Measurements from ENCODE around the gene JTB. TPM values are rescaled to one million over a fixed set of nuclear protein-coding genes. Genes with fewer than 3 reads are reported as not detected.

Gene JTB
- total and polyA plus RNA-seq, 2 of the 4 experiments (the other 2 are of a cell fraction), result 123 to 138 TPM

DNA sequence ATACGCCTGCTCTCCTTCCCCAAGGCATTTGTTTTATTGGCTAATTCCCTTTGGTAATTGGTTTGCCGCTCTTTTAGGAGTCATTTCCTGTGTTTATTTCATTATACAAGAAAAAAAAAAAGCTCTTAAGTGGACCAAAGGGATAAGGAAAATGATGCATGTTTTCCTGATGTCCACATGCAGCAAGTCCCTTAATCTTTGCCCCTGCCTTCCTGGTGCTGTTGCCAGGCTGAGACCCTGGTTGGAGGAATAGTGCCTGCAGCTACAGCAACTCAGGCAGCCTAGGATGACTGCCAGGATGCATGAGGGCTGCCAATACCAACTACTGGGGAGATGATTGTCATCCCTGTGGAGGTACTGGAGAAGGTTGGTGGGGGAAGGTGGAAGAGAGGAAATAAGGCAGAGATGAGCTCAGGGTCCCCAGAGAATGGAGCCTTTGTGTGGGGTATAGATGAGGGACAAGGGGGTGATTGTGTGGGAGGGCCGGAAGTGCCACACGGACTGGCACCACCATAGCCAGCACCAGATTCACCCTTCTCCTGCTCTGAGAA lies 48.6 kb downstream of the JTB start:
- BruUV-seq (replicated peaks), result no TSS peak
- Histone ChIP-seq H3K9me3 (ENCODE audit: control insufficient read depth, insufficient read depth, low read length) (no peaks in the 10 kb centered on the region), H3K9me1 (ENCODE audit: insufficient read depth, low read length) (peaks cover 6% of the 10 kb centered on the region), H2BK15ac (ENCODE audit: low read depth, low read length) (peak overlapping the region; percentile 60; the same call in 1 of the 3 replicates), H4K8ac (ENCODE audit: low read depth in 2 of 2, low read length in 2 of 2) (peak overlapping the region; percentile 57 to 60; a peak in 2 of 4 replicates), H3K79me1 (ENCODE audit: low read depth in 1 of 2, low read length in 2 of 2) (peaks cover 0 to 11% of the 10 kb centered on the region in 2 experiments; a peak in 2 of 4 replicates), H2BK5ac (ENCODE audit: low read depth, low read length, poor library complexity, severe bottlenecking) (no peak overlapping the region), H4K91ac (ENCODE audit: insufficient read depth, low read depth, low read length) (no peak overlapping the region), H3K23ac (ENCODE audit: low read depth, low read length) (peak overlapping the region; percentile 85), H3K4me1 (ENCODE audit: control insufficient read depth, insufficient read depth, low read length) (peaks cover 9% of the 10 kb centered on the region), H2AK9ac (replicated peaks; ENCODE audit: low read depth, low read length, poor library complexity) (peak overlapping the region; percentile 45), H4K5ac (ENCODE audit: low read depth, low read length) (no peak overlapping the region), H3K4me3 (ENCODE audit: insufficient read depth, low read depth, low read length) (no peak overlapping the region), H3K27me3 (ENCODE audit: control insufficient read depth, insufficient read depth, low read length) (no peaks in the 10 kb centered on the region), H3K4me2 (ENCODE audit: low read depth, low read length) (no peak overlapping the region), H4K20me1 (ENCODE audit: insufficient read depth, low read length) (peaks cover 6% of the 10 kb centered on the region; the same call in 1 of the 2 replicates), H2BK20ac (ENCODE audit: low read depth, low read length) (no peak overlapping the region), H2AFZ (replicated peaks; ENCODE audit: low read length, poor library complexity) (peak overlapping the region; percentile 75), H3K27ac (ENCODE audit: insufficient read depth, low read length) (peak overlapping the region; percentile 14; the same call in 1 of the 2 replicates), H3K56ac (ENCODE audit: extremely low read depth, insufficient read depth, low read length) (no peak overlapping the region; the same call in 1 of the 2 replicates), H3K18ac (ENCODE audit: low read depth, low read length) (no peak overlapping the region), H3K9ac (ENCODE audit: low read depth, low read length) (no peak overlapping the region), H2AK5ac (ENCODE audit: low read depth, low read length) (peak overlapping the region; percentile 80), H3K4ac (ENCODE audit: low read depth, low read length) (peak overlapping the region; percentile 58), H3K36me3 (ENCODE audit: control insufficient read depth, insufficient read depth, low read length) (peaks cover 28% of the 10 kb centered on the region), H2BK120ac (ENCODE audit: low read depth, low read length) (peak overlapping the region; percentile 56), H3K14ac (replicated peaks; ENCODE audit: low read depth, low read length) (peak overlapping the region; percentile 72; the same call in 1 of the 2 replicates)
- ATAC-seq (ENCODE audit: low read depth) (peak; percentile 32), DNase-seq (peak; percentile 59)
- dilution Hi-C loops (cut with HindIII; ENCODE audit: low sequenced_read_pairs, unreplicated experiment), result no loop called here
- in situ Hi-C loops (cut with MboI; ENCODE audit: low sequenced_read_pairs), result no loop called here
- WGBS, 2 experiments (ENCODE audit: extremely low coverage in 2 of 2, insufficient read length in 1 of 2), result no CpG with 5 or more reads among the region's 4 CpGs
- intact Hi-C loops (cut with micrococcal nuclease), result loop anchor here (10.0 kb wide), 1 partner anchor 134 kb away; no protein-coding TSS in a partner anchor
- ChIA-PET CTCF (interaction anchor here (0.6 kb wide), 2 partner anchors 10 to 577 kb away, joined by 3 read pairs; no protein-coding TSS in a partner anchor), POLR2A (ENCODE audit: unreplicated experiment) (interaction anchor here (0.6 kb wide), 1 partner anchor 518 kb away, joined by 3 read pairs; no protein-coding TSS in a partner anchor)
- no peak for TF ChIP-seq FOS (IDR thresholded peaks at IDR 0.05; ENCODE audit: low read depth, low read length)
- no peak for TF ChIP-seq BHLHE40 (IDR thresholded peaks at IDR 0.05; ENCODE audit: low read depth, low read length)
- TF ChIP-seq CHD1 (IDR thresholded peaks at IDR 0.05; ENCODE audit: low read depth, low read length), result no peak
- no peak for TF ChIP-seq USF2 (IDR thresholded peaks at IDR 0.05; ENCODE audit: low read depth, low read length)
- no peak for TF ChIP-seq NFE2L2 (IDR thresholded peaks at IDR 0.05; ENCODE audit: low read depth, low read length)
- no peak for TF ChIP-seq ELK1 (IDR thresholded peaks at IDR 0.05; ENCODE audit: borderline replicate concordance, low read depth, low read length)
- no peak for TF ChIP-seq RFX5 (IDR thresholded peaks at IDR 0.05; ENCODE audit: low read depth, low read length)
- TF ChIP-seq RCOR1 (IDR thresholded peaks at IDR 0.05; ENCODE audit: insufficient replicate concordance, low read length), result no peak
- TF ChIP-seq, protein P1, sequence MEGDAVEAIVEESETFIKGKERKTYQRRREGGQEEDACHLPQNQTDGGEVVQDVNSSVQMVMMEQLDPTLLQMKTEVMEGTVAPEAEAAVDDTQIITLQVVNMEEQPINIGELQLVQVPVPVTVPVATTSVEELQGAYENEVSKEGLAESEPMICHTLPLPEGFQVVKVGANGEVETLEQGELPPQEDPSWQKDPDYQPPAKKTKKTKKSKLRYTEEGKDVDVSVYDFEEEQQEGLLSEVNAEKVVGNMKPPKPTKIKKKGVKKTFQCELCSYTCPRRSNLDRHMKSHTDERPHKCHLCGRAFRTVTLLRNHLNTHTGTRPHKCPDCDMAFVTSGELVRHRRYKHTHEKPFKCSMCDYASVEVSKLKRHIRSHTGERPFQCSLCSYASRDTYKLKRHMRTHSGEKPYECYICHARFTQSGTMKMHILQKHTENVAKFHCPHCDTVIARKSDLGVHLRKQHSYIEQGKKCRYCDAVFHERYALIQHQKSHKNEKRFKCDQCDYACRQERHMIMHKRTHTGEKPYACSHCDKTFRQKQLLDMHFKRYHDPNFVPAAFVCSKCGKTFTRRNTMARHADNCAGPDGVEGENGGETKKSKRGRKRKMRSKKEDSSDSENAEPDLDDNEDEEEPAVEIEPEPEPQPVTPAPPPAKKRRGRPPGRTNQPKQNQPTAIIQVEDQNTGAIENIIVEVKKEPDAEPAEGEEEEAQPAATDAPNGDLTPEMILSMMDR (conservative IDR thresholded peaks at IDR 0.05; ENCODE audit: low read depth, low read length), result no peak
- TF ChIP-seq MAFK (IDR thresholded peaks at IDR 0.05; ENCODE audit: low read depth, low read length), result no peak
- no peak for TF ChIP-seq CEBPB (IDR thresholded peaks at IDR 0.05; ENCODE audit: low read depth, low read length)
- no peak for TF ChIP-seq MAZ (IDR thresholded peaks at IDR 0.05; ENCODE audit: borderline replicate concordance, low read depth, low read length)
- TF ChIP-seq SMC3 (IDR thresholded peaks at IDR 0.05; ENCODE audit: low read depth, low read length), result no peak
- TF ChIP-seq MXI1 (IDR thresholded peaks at IDR 0.05; ENCODE audit: borderline replicate concordance, low read depth, low read length), result no peak
- no peak for TF ChIP-seq RAD21 (IDR thresholded peaks at IDR 0.05; ENCODE audit: low read length)
